ENCODE results near the gene ELAVL2.

ELAVL2 gene

GRCh38 chr9:23849379-23850035 is 23.5 kb upstream of the ELAVL2 start:
- no peak for TF ChIP-seq CTCF (IDR thresholded peaks at IDR 0.05; ENCODE audit: low read depth, low read length)
- TF ChIP-seq MAX (IDR thresholded peaks at IDR 0.05; ENCODE audit: low read depth, low read length), result no peak
- TF ChIP-seq POLR2A (IDR thresholded peaks at IDR 0.05; ENCODE audit: extremely low read depth, insufficient read length), result no peak
- no peak for TF ChIP-seq MYC (IDR thresholded peaks at IDR 0.05; ENCODE audit: low read depth, low read length)
- no peak for DNase-seq (ENCODE audit: low read depth)
- no peak overlapping the region for H3K4me3 ChIP-seq (ENCODE audit: low read depth, low read length)

GRCh38 chr9:23842565-23843129 is 16.6 kb upstream of the ELAVL2 start:
- TF ChIP-seq MAX (IDR thresholded peaks at IDR 0.05; ENCODE audit: low read depth, low read length) (no peak), MYC (IDR thresholded peaks at IDR 0.05; ENCODE audit: low read depth, low read length) (no peak), CTCF (IDR thresholded peaks at IDR 0.05; ENCODE audit: low read depth, low read length) (no peak), POLR2A (IDR thresholded peaks at IDR 0.05; ENCODE audit: extremely low read depth, insufficient read length) (no peak)
- no peak for DNase-seq (ENCODE audit: low read depth)
- no peak overlapping the region for H3K4me3 ChIP-seq (ENCODE audit: low read depth, low read length)

GRCh38 chr9:23841304-23841703 is 15.3 kb upstream of the ELAVL2 start:
- no peak for DNase-seq (ENCODE audit: low read depth)
- TF ChIP-seq MYC (IDR thresholded peaks at IDR 0.05; ENCODE audit: low read depth, low read length) (no peak), CTCF (IDR thresholded peaks at IDR 0.05; ENCODE audit: low read depth, low read length) (no peak), POLR2A (IDR thresholded peaks at IDR 0.05; ENCODE audit: extremely low read depth, insufficient read length) (no peak), MAX (IDR thresholded peaks at IDR 0.05; ENCODE audit: low read depth, low read length) (no peak)

GRCh38 chr9:23837038-23837437 is 11.0 kb upstream of the ELAVL2 start:
- TF ChIP-seq CTCF (IDR thresholded peaks at IDR 0.05; ENCODE audit: low read depth, low read length) (no peak), MYC (IDR thresholded peaks at IDR 0.05; ENCODE audit: low read depth, low read length) (no peak), POLR2A (IDR thresholded peaks at IDR 0.05; ENCODE audit: extremely low read depth, insufficient read length) (no peak), MAX (IDR thresholded peaks at IDR 0.05; ENCODE audit: low read depth, low read length) (no peak)
- H3K4me3 ChIP-seq (ENCODE audit: low read depth, low read length), result no peak overlapping the region
- DNase-seq (ENCODE audit: low read depth), result no peak

More at GRCh38 chr9:23841304-23841703, 15.3 kb upstream of the ELAVL2 start:
- no peak overlapping the region for H3K4me3 ChIP-seq (ENCODE audit: low read depth, low read length)

GRCh38 chr9:23830929-23831730 is 5.1 kb upstream of the ELAVL2 start:
- DNase-seq (ENCODE audit: low read depth), result no peak
- H3K4me3 ChIP-seq (ENCODE audit: low read depth, low read length), result no peak overlapping the region
- TF ChIP-seq MAX (IDR thresholded peaks at IDR 0.05; ENCODE audit: low read depth, low read length) (no peak), MYC (IDR thresholded peaks at IDR 0.05; ENCODE audit: low read depth, low read length) (no peak), CTCF (IDR thresholded peaks at IDR 0.05; ENCODE audit: low read depth, low read length) (no peak), POLR2A (IDR thresholded peaks at IDR 0.05; ENCODE audit: extremely low read depth, insufficient read length) (no peak)

Measured in NB4 (cell line).